Measurements from ENCODE around the gene NUP54.

DNA sequence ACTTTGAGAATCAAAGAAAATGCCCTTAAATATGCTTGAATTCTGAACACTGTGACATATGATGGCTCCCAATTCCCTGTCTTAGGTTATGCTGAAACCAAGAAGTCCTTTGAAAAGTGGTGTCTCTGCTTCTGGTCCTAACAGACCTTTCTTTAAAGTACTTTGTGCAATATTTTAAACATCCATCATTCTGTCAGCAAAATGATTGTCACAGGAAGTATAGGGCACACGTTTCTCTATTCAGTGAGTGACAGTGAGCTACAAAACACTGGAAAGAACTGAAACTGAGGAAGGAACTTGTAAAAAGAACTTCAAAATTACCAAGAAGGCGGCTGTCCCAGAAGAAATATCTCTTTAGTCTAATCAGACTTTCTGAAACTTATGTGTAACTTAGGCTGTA lies 12.2 kb upstream of the NUP54 start:
- TF ChIP-seq FOXP2 (optimal IDR thresholded peaks at IDR 0.05; ENCODE audit: control extremely low read depth, extremely low read length, insufficient read depth) = no peak
- TF ChIP-seq EZH2 (IDR thresholded peaks at IDR 0.05) = no peak

Measured in SK-N-MC (cell line).